ENCODE measurements around the gene LIPJ.

LIPJ gene, protein sequence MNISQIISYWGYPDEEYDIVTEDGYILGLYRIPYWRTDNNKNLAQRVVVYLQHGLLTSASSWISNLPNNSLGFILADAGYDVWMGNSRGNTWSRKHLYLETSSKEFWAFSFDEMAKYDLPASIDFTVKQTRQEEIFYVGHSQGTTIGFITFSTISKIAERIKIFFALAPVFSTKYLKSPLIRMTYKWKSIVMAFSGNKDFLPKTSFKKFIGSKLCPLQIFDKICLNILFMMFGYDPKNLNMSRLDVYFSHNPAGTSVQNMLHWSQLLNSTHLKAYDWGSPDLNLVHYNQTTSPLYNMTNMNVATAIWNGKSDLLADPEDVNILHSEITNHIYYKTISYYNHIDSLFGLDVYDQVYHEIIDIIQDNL

DNA sequence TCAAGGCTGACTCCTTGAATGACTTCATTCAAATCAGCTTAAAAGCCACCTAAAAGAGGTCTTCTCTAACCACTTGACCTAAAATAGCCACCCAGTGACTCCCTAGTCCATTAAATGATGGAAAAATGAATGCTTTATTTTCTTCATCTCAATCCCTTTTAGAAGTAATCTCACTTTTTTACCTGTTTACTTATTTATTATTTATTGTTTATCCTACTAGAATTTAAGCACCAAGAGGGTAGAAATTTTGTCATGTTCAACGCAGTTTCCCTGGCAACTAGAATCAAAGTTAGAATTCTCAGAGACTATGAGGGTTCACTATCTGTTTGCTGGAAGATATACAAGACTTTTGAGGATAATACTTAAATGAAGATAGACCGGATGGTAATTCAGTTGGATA, at the start of gene LIPJ:
Gene LIPJ, plus strand, starts transcription at position 301 of the 400 bp plus-strand sequence. CDS start 3,926 bp downstream, outside the sequence.
- no peak for DNase-seq

DNA sequence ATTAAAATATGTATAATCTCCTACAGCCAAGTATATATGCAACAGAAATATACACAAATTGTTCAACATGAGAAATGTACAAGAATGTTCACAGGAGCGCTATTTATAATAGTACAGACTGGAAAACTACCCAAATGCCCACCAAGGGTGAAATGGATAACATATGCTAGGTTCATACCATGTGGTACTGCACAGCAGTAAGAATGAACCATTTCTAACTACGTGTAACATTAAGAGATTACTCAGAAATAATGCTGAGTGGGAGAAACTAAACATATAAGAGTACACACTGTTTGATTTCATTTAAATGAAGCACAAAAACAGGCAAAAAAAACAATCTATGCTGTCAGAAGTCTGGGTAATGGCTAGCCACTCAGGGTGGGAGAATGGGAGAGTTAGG, 49.2 kb upstream of the LIPJ start:
- DNase-seq = no peak

- no peak for DNase-seq
Measured at GRCh38 chr10:88538048-88538447, 48.5 kb upstream of the LIPJ start.

DNA sequence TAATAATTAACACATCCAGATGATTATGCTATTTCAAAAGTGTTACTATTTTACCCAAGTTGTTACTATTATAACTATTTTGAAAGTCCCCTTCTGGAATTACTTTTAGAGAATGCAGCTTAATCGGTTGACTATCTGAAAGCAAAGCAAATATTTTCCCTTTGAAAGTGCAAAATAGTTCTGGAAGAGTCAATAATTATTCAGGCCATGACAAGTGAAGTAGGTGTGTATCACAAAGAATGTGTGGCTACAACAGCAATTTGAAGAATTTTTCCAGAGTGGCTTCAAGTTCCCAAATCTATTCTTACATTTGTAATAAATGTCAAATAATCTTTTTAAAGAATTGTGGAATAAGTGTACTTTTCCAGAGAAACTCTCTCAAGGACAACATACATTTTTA, 46.2 kb upstream of the LIPJ start:
- no peak for DNase-seq

DNA sequence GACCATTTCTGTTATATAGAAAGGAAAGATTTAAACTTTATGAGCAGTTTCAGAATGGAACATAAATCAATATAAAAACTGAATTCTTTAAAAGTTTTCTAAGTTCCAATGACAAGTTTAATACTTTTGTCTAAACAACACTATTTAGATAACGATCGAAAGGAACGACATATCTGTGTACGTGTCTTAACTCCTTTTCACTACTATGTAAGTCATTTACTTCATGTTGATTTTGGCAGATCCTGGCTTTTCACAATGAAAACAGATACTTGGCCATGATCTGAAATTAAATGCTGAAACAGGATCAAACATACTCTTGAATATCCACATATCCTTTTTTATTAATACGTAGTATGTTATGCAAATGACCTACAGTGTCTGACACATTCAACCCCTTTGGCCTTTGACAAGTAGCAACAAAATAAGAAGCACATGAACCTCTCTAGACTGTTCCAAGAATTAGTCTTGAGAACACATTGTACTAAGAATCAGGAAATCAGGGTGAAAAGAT, 45.4 kb upstream of the LIPJ start:
- no peak for DNase-seq

- DNase-seq = no peak
Measured at GRCh38 chr10:88542522-88542921, 44.0 kb upstream of the LIPJ start.

DNA sequence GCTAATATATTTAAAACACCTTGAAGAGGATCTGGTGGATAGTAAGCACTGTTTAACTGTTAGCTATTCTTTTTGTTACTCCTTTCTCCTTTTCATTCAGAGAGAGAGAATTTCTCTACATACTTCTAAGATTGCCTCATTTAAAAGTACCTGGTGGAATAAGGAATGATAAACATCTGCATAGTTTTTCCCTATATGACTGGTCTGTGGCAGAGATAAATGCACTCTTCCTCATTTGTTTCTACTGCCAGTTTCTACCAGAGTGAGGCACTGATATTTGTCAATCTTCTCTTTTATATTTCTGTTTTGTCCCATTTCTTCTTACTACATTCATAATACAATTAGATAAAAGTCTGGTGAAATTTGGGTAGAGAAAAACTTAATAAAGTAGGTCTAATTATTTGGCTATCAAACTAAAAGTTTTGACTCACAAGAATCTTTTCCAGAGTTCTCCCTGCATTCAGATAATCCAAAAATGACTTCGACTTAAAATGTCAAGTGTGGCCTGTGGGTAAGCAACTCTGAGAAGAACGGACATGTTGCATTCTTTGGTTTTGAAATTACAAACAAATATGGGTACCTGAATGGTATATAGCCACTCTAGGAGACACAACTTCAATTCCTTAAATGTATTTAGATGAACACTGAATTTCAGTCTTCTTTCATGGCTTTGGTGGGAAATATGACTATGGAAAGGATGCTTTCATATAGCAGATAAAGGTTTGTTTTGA, 42.3 kb upstream of the LIPJ start:
- DNase-seq = no peak

DNA sequence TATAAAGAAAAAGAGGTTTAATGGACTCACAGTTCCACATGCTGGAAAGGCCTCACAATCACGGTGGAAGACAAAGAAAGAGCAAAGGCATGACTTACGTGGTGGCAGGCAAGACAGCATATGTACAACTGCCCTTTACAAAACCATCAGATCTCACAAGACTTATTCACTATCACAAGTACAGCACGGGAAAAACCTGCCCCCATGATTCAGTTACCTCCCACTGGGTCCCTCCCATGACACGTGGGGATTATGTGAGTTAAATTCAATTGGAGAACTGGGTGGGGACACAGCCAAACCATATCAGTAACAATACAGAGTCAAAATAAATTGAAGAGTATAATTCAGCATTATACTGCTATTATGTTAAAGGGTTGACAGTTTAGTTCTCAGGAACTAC, 41.2 kb upstream of the LIPJ start:
- DNase-seq = no peak

DNA sequence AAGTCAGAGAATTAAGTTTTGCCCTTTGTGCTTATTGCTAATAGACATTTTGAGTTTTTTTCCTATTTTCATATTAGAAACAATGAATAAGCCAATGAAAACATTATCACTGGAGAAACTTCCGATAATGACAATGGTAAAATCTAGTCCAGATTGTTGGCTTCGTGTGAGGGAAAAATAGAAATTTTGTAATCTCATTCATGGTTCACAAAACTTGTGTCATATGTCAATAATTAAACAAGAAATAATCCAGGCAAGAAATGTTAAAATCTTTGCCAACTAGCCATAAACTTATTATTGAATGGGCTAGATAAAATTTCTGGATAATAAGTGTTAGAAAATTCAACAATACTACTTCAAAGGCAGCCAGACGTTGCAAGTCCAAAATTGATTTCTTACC, 40.1 kb upstream of the LIPJ start:
- DNase-seq = no peak

GRCh38 chr10:88551246-88551645, 35.3 kb upstream of the LIPJ start:
- DNase-seq = no peak

DNA sequence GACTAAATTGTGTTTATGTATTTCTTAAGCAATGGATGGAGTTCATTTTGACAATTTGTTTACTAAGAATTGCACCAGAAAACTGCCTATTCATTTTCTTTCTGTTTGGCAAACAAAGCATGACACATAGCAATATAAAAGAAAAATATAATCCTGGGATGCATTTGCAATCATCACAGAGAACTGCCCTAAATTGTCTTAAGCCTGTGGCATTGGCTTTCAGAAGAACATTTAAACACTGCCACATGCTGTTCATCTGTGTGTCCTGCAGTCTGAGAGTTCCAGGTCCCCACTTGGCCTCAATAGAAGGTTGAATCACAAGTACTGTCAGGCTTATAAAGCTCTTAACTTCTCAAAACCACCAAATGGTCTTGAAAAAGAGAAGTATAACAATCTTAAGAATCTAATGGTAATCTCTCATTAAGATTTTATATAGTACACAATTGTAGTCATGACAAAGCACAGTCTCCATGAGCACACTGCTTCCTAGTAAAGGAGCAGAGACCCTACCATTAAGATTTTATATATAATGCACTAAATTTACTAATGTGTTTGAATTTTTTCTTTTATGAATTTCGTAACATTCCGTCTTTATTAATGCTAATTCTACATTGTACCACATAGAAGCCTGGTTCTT, 33.3 kb upstream of the LIPJ start:
- no peak for DNase-seq

DNA sequence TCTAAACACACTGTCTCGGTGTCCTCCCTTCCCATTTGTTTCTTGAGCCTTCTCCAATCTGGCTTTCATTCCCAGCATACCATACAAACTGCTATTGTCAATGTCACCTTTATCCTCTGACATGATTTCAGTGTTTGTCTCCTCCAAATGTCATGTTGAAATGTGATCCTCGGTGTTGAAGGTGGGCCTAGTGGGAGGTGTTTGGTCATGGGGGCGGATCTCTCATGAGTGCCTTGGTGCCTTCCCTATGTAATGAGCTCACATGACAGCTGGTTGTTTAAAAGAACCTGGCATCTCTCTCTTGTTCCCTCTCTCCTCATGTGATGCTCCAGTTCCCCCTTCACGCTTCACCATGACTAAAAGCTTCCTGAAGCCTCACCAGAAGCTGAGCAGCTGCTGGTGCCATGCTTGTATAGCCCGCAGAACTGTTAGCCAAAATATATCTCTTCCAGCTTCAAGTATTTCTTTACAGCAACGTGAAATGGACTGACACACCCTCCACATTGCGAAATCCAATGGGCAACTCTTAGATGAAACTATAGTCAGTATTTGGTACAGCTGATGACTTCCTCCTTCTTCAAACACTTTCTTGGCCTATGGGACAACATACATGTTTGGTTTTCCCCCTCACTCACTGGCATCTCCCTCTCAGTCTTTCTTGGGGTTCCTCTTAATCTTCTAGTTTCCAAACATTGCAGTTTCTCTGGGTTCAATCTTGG, 31.2 kb upstream of the LIPJ start:
- DNase-seq = peak; percentile 4

GRCh38 chr10:88557256-88557655, 29.3 kb upstream of the LIPJ start:
- no peak for DNase-seq

GRCh38 chr10:88557658-88558057, 28.9 kb upstream of the LIPJ start:
- DNase-seq = no peak

DNA sequence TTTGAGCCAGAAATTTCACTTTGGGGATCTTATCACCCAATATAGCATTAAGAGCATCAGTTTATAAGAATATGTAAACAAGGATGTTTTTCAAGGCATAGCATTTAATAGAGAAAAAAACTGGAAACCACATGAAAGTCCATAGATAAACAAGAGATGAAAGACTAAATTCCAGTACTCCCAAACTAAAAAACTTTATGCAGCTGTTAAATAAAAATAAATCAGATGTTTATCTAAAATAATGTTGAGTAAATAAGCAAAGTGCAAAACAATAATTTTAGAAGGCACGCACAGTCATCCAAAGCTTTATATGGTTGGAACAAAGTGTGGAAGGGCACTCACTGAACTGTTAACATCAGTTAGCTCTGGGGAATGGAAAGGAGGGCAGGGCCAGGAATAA, 24.4 kb upstream of the LIPJ start:
- DNase-seq = no peak

GRCh38 chr10:88565072-88565471, 21.5 kb upstream of the LIPJ start:
- DNase-seq = no peak

- no peak for DNase-seq
Measured at GRCh38 chr10:88582411-88582805, 4.2 kb upstream of the LIPJ start.

DNA sequence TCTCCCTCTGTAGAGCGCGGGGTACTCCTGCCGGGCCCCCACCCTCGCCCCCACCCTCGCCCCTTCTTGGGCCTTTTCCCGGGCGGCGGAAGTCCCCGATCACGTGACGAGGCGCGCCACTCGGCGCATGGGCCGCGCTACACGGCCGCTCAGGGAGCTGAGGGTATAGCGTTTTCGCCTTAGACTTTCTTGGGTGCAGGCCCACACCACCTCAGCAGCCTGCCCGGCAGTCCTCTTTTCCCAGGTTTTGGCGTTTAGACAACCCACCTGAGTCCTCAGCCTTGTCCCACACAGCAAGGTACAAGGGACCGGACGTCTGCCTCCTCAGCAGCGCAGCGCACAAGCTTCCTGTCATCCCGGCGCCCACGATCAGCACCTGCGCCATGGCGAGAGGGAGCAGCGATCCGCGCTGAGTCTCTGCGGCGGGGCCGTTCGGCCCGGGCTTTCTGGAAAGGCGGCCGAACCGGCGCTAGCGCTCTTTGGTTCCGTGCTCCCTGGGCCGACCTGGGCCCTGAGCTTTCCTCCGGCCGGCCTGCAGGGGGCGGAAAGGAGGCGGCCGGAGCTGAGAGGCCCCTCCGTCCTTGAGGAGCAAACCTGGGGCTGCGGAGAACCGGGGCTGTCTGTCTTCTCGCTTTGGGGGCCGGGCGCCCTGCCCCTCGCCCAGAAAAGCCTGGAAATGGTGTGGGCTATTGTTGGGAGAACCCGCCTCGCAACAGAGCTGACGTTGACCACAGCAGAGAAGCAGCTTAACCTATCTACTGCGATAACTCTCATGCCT, 3.6 kb upstream of the LIPJ start, which contains the start of gene RNLS:
Gene RNLS, minus strand, starts transcription at position 513 of the 778 bp plus-strand sequence.
- peak; percentile 49 for DNase-seq

GRCh38 chr10:88583584-88583957, 3.0 kb upstream of the LIPJ start:
- no peak for DNase-seq

DNA sequence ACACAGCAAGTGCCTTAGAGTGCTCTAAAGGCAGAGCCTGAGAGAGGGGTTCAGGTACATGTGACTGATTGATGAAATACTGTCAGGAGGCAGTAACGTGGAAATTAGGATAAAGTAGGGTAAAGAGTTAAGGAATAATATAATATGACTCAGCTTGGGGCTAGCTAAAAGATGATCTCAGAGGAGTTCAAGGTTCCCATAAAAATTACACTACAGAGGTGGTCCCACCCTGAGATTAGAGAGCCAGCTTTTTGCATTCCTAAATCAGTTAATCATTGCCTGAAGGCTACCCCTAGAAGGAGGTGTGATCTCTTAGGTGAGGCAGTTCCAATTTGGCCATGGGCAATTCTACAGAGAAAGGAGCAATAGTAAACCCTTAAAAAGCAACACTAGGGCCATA, 5.8 kb downstream of the LIPJ start:
- no peak for DNase-seq

DNA sequence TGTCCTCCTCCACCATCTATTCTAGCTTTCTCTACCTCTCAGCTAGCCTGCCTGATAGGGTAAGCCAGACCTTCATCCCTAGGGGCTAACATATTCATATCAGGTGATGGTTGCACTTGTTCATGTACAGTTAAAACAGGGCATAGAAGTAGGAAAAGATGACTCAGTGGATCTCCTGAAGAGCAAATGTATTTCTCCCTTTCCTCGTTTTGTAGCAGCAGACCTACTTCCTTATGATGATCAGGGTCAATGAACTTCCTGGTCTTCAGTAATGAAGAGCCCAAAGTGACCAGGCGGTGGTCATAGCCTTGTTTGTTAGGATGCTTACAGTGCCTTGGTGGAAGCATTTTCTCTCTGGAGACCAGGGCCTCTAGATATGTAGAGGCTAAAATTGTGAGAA, 6.3 kb downstream of the LIPJ start:
- DNase-seq = no peak

DNA sequence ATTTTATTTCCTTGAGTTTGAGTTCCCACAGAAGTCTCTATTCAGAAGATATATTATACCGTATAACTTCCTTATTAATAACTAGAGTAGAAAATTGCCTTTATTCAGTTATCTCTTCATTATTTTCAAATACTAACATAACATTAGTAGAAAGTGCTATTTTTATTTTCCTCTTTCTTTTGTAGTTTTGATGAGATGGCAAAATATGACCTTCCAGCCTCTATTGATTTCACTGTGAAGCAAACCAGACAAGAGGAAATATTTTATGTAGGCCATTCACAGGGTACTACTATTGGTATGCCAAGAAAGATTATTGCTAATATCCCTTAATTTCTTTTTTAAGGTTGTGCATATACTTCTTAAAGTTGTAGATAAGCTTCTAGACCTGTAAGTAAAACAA, 7.9 kb downstream of the LIPJ start:
- DNase-seq = no peak

Measured in NCI-H2171 treated with DMSO at 0.1 percent for 48 hours (cell line).